Cortex of kidney (tissue), 1 donor: ENCODE results near the gene OSCP1.
A peak's percentile ranks its signal among the peaks of the same experiment; 100 is the strongest.

ENCODE experiments used
- DNase-seq: peaks from one replicate; lab custom pipeline; 2025; lab: John Stamatoyannopoulos, UW

The OSCP1 gene

GRCh38 chr1:36402504-36402890 lies 47.8 kb downstream of the OSCP1 start:
- DNase-seq, result no peak

GRCh38 chr1:36401602-36402503 lies 48.4 kb downstream of the OSCP1 start:
- DNase-seq, result no peak

- DNase-seq, result no peak
Measured at GRCh38 chr1:36400825-36401601, 49.2 kb downstream of the OSCP1 start.

- no peak for DNase-seq
Measured at GRCh38 chr1:36400514-36400824, 49.8 kb downstream of the OSCP1 start.

DNA sequence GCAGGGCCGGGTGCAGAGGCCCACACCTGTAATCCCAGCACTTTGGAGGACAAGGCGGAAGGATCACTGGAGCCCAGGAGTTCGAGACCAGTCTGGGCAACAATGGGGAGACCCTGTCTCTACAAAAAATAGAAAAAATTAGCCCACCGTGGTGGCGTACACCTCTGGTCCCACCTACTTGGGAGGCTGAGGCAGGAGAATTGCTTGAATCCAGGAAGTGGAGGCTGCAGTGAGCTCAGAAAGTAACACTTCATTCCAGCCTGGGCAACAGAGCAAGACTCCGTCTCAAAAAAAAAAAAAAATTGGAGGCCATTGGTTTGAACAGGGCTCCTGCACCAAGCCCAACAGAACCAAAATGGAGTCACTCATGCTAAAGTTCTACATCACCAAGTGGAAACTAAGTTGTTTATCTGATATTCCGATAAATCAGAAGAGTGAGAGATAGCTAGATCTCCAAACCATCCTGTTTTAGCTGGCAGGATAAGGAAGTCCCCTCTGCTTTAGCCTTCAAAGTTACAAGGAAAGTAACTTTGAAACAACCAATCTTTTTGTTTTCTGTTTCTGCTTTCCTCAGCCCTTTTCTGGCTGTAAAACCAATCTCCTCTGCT lies 51.8 kb downstream of the OSCP1 start:
- no peak for DNase-seq

DNA sequence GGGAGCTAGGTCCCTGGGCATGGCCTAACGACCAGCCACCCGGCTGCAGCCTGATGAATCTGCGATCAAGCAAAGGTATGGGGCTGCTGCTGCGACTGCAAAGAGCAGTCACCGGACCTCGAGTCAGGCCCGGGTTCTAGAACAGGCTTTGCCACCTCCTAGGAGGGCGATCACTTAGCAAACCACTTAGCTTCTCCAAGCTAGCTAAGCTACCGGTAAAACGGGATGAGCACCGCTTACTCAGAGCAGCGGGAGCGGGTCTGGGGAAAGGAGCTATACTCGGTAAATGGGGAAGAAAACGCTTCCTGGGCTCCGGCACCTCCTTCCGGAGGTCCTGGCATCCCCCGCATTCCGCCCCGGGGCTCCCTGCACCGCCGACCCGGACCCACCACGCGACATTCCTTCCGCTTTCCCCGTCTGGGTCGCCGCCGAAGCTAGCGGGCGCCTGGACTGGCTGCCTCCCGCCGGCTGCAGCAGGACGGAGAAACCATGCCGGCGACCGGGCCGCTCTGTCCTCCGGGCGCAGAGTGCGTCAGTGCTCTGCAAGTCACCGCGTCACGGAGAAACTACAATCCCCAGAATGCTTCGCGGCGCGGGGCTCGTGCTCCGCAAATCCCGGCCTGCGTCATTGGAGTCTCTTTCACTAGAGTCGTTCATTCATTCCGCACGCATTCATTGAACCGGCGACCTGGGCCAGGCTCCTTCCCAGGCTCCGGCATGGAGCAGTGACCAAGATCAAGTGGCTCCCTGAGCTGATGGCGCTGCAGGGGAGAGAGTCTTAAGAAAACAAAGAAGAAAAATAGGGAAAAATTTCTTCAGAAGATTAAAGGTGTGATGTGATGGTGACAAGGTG lies 52.6 kb downstream of the OSCP1 start, which contains the start of gene LSM10:
LSM10 (minus strand) TSS at position 531 of the 853 bp plus-strand sequence. CDS start 3,779 bp downstream, outside the sequence.
- no peak for DNase-seq

DNA sequence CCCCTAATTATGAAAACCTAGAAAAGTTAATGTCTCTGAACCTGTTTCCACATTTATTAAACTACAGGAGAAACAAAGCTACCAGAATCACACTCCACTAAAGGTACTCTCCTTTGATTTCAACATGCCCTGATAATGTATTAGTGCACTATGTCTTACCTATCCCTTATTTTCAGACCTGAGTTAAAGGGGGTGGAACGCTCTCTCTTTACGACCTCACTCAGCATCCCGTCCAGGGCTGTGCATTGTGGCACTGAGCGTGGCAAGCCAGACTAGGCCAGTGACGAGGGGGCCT lies 53.2 kb downstream of the OSCP1 start:
- DNase-seq, result no peak

DNA sequence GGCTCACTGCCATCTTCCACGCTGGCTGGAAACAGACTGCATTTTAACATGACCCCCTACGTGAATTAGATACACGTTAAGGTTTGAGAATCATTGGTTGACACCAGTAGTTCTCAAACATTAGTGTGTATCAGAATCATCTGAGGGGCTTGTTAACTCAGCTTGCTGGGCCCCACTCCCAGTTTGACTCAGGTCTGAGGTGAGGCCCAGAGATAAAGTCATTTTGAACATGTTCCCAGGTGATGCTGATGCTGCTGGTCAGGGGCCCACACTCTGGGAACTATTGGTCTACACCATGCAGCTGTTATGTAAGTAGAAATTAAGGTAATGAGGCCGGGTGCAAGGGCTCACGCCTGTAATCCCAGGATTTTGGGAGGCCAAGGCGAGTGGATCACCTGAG lies 53.9 kb downstream of the OSCP1 start:
- DNase-seq, result no peak

GRCh38 chr1:36393686-36394085 lies 56.6 kb downstream of the OSCP1 start:
- DNase-seq, result no peak

GRCh38 chr1:36392836-36393235 lies 57.4 kb downstream of the OSCP1 start:
- DNase-seq, result no peak

GRCh38 chr1:36391271-36391670 lies 59.0 kb downstream of the OSCP1 start:
- no peak for DNase-seq

DNA sequence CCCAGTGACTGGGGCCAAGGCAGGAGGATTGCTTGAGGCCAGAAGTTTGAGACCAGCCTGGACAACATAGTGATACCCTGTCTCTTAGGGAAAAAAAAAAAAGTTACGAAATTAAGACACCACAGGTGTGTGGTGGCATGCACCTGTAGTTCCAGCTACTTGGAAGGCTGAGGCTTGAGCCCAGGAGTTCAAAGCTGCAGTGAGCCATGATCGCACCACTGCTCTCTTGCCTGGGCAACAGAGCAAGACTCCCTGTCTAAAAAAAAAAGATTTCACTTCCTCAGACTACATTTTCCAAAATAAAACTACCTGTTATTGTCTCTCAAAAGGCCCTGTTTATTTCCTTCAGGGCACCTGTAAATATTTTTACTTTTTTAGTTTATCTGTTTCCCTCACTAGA lies 59.8 kb downstream of the OSCP1 start:
- DNase-seq, result no peak

DNA sequence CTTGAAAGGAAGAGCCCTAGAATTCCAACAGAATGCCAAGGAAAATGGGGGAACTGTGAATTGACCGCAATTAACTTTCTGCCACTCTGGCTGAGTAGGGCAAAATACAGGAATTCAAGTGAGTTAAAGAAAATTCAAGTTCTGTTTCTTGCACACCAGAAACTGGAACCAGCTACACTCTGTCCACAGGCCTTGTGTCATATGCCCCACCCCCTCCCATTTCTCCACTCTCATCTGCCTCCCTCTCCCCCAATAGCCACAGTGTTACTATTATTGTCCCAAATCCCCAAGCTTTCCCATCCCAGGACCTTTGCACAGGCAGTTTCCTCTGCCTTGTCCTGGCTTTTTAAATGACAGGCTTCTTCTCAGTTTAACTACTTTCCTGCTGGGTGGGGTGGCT lies 60.3 kb downstream of the OSCP1 start:
- no peak for DNase-seq

GRCh38 chr1:36389261-36389660 lies 61.0 kb downstream of the OSCP1 start:
- no peak for DNase-seq

- DNase-seq, result no peak
Measured at GRCh38 chr1:36387141-36387949, 62.9 kb downstream of the OSCP1 start.

GRCh38 chr1:36386265-36387140 lies 63.7 kb downstream of the OSCP1 start:
- no peak for DNase-seq

DNA sequence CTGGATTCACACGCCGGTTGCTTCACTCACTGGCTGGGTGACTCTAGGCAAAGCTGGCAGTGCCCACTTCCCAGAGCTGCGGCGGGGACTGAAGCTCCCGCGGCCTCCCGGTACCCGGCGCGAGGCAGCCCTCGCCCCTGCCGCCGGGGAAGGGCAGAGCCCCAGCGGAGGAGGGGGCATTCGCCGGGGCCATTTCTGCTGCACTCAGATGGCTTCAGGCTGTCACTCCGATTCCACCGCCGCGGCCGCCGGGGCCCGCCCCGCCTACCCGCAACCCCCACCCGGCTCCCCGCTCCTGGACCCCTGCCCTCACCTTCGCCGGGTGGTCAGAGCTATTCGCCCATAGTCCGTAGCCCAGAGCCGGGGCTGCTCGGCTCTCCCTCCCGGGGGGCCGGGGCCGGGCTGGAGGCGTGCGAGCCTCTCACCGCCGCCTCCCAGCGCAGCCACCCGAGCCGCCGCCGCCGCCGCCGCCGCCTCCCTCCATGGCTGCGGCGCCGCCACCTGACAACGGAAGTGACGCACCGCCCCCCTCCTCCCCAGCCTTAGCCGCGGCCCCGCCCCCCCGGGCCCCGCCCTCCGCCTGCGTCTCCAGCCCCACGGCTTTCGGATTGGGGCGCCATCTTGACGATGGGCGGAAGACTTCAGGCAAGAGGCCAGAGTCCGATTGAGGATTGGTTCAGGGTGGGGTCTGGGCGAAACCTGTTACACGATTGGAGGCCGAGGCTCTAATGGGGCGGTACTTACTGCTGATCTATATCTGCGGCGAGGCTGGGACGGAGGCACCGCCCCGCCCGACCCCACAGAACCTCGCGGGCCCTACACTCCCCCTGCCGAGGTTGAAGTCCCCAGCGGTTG lies 64.6 kb downstream of the OSCP1 start, which contains the start of gene STK40:
STK40 (minus strand) TSS at position 515 of the 855 bp plus-strand sequence. CDS start 24,592 bp downstream, outside the sequence.
- DNase-seq, result peak; percentile 54

DNA sequence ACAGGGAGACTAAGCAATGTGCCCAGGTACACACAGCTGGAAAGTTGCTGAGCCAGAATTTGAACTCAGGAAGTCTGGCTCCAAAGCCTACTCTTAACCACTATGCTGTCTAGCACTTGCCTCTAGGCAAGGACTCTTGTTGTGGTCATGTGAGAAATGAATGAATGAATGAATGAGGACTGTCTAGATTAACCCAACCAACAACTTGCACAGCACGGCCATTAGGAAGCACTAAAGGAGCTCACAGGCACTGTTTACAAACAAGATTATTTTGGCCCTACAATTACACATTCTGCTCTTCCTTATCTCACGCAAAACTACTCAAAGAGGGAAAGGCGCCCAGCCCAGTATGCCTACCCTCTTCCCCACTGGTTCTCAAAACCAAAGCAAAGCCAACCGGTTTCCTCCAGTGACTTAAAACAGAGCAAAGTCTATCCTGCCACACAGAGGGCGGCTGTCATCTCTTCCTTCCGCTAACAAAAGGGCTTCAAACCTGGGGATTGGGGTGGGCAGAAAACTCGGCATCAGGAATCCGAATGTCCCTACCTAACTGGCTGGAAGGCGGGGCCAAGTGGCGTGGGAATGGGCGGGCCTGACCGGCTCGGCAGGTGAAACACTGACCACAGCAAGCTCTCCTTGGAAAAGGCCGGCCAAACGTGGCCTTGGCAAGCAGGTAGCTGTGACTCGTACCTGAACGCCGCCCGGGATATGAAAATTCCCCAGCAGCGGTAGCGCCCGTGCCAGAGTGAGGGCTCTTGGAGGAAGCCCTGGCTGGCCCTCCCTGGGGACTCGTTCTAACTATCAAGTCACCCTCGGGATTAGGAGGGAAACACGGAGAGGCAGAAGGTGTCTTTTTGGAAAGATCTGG lies 65.5 kb downstream of the OSCP1 start:
- DNase-seq, result no peak
